GM19193 (cell line): ENCODE results near the gene CEP131.

Experiments
- POLR2A ChIP-seq: IDR thresholded peaks from 4 replicates; pipeline ENCODE4 v1.6.1; 2011; ENCODE audit not compliant: insufficient read depth, insufficient read length; ENCODE audit errors: extremely low read depth

Gene CEP131

DNA sequence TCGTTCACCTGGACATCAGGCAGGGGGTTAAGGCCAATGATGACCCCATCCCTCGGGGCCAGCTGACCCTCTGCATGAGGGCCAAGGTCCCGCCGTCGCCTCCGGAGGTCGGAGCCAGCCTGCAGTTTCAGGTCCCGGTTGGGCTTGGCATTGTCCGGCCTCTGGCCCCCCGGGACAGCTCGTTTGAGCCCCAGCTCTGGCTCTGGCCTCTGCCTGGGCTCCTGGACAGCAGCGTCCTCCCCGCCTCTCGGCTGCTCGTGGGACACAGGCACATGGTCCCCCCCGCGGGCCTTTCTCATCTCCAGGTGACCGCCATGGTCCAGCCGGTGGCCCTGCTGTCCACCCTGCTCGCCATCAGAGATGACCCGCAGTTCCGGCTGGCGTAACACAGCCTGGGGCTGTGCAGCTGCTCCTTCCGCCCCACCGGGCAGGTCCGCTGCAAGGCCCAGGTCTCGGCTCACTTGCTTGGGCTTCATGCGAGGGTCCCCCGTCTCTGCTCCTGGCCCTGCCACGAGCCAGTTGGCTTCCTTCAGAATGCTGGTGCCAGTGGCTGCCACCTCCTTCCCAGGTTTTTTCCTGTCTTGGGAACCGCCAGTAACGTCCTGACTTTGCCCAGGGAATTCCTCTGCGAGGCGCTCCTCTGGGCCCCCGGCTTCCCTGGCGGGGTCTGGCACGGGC lies 23.0 kb upstream of the CEP131 start:
- no peak for TF ChIP-seq POLR2A

DNA sequence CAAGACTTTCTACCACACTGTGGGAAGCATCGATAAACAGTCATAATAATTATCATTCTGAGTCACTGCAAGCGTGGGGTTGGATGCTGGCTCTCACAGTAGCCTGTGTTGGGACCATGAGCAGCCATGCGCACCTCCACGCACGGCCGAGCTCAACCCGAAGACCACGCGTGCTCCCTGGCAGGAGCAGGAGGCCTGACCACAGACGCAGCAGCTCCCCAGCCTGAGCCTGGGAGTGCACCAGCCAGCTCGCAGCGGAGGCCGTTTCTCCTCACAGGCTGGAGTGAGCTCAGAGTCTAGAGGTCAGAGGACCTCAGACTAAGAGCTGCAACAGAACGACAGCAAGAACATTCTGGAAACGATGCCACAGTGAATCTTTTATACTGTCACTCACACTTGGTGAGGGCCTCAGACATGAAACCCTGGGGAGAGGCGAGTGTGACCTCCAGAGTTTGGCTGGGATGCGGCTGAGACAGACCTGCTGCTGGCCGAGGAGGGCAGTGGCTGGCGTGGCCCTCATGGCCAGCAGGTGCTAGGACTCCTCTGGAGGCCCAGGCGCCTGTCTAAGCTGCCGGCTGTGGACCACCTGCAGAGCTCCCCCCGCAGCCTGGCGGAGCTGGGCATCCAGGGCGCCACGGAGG lies 22.4 kb upstream of the CEP131 start:
- no peak for TF ChIP-seq POLR2A

DNA sequence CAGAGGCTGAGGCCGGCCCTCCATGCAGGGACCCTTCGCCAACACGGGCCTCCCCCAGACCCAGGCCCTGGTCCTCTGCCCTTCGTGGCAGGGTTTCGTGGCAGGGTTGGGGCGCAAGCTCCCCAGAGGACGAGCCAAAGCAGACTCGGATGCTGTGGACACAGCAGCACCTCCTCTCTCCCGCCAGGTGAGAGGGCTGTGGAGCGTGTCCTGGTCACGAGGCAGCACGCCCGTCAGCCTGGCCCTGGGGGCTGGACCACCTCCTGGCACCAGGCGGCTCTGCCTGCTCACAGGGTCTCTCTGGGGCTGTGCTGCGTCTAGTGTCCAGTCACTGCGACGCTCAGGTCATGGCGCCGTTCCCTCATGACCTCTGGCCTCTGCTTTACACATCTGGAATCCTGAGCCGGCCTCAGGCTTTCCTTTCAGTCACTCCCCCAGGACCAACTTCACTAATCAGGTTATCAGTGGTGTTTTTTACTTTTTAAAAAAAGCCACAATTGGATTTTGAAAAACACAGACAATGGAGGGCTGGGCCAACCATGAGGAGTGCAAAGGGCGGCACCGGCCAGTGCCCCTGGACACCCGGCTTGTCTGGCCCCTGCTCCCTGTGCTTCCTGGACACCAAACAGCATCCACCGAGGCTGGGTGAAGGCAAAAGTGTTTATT lies 21.7 kb upstream of the CEP131 start:
- peak; percentile 31 for TF ChIP-seq POLR2A

DNA sequence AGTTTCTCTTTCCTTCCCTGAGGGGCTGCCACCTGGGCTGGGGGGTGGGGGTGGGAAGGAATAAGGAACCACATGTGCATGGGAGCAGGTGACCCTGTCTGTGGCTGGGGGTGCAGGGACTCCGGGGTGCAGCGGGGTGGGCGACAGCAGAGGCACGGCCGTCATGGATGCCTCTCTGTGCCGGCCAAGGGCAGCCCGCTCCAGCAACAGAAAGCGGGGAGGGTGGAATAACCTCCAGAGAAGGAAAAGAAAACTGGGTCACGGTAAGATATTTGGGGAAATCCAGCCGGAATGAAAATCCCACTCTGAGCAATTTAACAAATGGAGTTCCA lies 20.5 kb upstream of the CEP131 start:
- no peak for TF ChIP-seq POLR2A

DNA sequence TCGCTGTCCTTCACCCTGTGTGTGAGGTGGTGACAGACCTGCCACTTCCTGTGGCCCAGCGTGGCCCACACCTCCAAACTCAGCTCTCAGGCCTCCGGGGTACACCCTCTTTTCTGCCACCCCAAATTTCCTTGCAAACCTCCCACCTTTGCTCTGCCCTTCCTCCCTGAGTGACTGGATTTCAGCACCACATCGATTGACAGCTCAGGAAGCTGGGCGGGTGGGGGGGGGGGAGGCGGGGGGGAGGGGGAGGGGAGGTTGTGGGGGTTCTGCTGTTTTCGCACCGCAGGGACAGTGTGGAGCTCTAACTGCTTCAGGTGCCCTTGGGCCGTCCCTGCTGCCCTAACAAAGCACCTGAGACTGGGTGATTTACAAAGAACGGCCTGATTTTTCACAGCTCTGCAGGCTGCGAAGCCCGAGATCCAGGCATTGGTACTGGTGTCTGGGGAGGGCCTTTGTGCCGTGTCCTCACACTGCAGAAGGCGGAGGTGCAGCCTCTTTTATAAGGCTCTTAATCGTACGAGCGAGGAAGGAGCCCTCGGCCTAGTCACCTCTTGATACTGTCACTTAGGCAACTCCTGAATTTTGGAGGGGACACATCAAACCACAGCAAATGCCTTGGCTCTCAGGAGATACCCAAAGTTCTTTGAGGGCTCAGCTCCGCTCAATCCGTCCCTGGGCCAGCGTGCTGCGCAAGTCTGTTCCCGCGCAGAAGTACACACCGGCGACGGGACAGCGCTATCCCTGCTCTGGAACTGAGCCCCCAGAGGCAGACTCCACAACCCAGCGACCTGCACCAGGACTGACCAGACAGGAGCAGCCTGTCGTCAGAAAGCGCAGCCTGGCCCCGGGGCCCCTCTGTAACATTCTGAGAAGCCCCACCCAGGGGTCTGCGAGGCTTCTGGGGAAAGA lies 19.9 kb upstream of the CEP131 start:
- TF ChIP-seq POLR2A: no peak

DNA sequence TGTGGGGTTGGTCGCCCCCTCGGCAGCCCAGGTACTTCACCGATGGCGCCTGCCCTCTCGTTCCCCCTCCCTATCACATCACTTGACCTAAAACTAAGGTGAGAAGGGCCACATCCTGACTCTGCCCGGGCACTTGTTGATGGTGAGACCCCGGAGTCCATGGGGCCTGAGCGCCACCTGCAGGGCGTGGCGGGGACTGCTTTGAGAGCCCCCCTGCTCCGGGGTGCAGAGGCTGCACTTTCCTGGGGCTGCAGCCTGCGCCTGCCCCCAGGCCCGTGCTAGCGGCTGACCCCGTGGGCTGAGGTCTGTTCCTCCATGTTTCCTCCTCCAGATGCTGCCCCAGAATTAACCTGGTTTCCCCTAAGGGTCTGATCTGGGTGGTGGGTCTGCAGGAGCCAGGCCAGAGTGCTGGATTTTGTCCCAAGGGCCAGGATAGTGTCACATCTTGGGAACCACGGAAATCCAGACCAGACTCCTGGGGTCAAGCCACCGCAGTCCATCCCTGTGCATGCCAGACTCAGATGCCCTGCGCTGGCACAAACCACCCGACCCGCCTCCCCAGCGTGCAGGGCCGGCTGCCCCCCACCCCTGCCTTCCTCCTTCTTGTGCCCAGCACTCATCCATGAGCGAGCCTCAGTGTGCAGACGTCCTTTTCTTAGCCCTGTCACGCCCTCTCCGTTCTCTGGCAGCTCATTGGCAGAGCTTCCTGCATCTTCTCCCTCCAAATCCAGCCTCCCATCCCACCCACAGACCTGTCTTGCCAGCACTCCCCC lies 19.1 kb upstream of the CEP131 start:
- peak; percentile 37 for TF ChIP-seq POLR2A

DNA sequence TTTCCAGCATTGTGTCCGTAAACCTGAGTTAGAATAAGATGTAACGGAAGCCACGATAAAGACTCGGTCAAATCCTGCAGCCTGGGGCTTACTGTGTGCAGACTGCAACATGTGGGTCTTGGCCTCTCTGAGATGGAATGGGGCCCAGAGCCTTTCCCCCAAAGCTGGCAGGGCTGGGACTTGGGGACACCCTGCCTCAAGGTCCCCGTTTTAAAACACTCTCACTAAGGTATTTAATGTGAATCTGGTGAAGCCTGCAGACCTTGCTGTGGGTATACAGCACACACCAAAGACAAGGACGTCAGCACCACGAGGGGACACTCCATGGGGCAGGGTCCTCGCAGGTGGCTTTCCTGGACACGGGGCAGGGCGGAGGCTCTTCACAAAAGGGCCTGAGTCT lies 18.4 kb upstream of the CEP131 start:
- TF ChIP-seq POLR2A: no peak

DNA sequence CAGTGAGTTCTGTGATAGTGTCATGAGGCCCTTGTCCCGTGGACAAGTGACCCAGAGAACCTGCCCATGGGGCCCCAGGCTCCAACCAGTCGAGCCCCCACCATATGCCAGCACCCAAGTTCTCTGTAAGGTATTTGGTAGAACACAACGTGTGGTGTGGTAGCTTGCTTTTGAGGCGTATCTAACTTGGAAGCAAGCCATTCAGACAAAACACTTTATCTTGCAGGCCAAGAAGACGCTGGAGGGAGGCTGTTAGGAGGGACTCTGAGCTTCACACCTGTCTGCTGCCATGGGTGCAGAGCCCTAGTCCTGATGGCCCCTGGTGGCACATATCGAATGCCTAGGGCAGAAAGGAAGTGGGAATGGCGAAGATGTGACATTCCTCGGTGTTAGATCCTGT lies 18.0 kb upstream of the CEP131 start:
- TF ChIP-seq POLR2A: no peak

DNA sequence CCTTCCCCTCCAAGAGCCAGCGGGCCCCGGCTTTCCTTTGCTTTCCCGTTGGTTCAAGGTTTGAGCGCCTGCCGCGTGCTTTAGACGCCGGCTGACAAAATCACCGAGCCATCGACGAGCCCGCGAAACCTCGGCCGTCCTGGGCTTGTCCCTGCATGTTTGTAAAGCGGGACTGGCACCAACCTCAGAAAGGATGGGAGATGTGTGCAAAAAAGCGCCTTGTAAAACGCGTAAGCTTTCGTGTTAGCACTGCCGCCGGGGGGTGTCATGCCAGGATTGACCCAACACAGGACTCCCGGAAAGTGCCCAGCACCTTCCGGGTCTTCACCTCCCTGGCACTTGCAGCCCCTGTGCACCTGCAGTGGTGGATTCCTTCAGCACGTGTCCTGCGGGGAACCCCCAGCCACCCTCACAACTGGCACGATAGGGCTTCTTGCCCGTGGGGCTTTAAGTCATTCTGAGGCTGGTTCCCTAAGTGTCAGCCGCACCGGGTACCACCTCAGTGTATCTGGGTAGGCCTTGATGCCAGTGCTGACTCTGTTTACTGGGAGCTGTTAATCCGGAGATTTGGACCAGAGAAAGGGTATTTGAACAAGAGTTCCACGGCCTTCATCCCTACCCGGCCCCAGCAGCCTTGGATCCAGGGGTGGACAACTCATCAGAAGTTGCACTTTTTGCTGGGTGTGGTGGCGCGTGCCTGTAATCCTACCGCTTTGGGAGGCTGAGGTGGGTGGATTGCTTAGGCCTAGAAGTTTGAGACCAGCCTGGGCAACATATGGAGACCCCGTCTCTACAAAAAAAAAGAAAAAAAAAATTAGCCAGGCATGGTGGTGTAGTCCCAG lies 17.2 kb upstream of the CEP131 start:
- TF ChIP-seq POLR2A: peak; percentile 39

DNA sequence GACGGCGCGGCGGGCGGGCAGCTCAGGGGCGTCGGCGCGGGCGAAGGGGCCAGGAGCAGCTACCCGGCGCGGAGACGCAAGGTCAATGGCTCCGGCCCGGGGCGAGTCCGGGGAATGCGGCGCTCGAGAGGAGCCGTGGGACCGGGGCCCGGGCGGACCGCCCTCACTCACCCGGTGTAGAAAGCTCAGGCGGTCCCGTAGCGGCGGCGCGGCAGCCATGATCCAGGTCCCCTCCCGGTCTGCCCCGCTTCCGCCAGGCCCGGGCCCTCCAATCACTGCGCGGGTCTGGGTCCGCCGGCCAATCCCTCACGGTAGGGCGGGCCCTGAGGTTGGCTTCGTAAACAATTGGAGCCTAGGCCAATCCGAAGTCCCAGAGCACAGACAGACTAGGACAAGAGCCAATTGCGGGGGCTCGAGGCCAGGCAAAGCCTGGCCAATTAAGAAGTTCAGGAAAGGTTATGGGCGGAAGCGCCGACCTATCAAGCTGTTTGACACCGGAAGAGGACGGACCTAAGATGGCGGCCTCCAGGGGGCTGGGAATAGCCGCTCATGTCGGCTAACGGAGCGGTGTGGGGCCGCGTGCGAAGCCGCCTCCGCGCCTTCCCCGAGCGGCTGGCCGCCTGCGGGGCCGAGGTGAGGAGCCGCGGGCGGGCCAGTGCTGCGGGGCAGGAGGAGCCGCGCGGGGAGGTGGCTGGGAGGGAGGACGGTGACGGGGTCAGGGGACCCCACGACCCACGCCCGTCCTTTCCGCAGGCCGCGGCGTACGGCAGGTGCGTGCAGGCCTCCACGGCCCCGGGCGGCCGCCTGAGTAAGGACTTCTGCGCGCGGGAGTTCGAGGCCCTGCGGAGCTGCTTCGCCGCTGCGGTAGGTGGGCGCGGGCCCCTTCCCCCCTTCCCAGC lies 16.3 kb upstream of the CEP131 start, which contains the start of the genes NDUFAF8 and TEPSIN:
Gene NDUFAF8, plus strand, starts transcription at position 504 of the 899 bp plus-strand sequence. Its CDS starts 46 bp downstream, at position 550.
Gene TEPSIN, minus strand, starts transcription at position 241 of the 899 bp plus-strand sequence. Its CDS starts 22 bp downstream, at position 219.
- peak; percentile 66 for TF ChIP-seq POLR2A

DNA sequence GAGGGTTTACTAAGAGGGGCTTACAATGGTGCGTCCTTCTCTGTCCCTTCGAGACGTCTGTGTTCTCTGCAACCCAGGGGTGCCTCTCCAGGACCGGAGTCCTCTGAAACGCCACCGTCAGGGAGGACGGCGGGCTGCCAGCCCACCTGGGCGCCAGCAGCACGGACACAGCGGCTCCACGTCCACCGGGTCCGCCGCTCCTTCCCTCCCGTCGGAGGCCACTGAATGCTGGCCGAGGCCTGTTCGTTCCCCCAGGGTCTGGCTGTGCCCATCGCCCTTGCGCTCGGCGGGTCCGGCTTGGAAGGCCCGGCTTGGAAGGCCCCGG lies 15.7 kb upstream of the CEP131 start:
- TF ChIP-seq POLR2A: no peak
